GM12872 (cell line): ENCODE results near the gene PIGQ.

Experiments
- TF ChIP-seq, protein P1 (sequence below): IDR thresholded peaks from 3 replicates; pipeline ENCODE4 v1.5.1; 2011; ENCODE audit warnings: low read depth, mild to moderate bottlenecking, low read length, moderate library complexity; ENCODE audit not compliant: insufficient read depth

Gene PIGQ

DNA sequence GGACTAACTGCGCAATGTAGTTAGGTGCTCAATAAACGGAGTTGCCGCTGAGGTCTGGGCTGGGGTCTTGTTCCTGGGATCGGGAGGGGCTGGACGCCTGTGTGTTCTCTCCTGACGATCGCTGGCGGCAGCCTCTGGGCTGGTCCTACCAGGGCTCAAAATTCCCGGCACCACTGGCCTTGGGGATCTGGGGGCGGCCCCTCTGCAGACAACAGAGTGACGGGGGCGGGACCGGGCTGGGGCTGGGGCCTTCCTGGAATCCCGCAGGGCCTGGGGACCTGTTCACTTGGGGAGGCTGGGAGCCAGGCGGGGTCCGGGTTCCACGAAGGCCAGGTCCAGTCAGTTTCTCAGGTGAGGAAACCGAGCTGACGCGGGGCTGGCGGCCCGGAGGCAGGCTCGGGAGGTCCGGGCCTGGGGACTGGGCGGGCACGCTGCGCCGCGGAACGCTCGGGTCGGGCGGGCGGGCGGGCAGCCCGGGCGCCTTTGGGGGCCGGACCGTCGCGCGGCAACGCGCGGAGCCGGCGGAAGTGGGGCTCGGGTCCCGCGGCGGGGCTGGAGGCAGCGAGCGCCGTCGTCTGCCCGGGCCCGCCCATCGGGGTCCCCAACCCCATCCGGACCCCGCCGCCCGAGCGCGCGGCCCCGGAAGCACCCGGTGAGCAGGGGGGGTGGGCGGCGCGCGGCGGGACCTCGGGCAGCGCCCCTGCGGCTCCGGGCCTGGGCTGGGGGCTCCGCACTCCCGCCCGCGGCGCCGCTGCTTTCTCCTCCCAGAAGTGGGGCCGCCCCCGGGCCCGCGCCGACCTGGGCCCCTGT is at the start of gene PIGQ:
PIGQ (plus strand) TSS at position 524 of the 810 bp plus-strand sequence. CDS start 4,107 bp downstream, outside the sequence.
- TF ChIP-seq, protein P1, sequence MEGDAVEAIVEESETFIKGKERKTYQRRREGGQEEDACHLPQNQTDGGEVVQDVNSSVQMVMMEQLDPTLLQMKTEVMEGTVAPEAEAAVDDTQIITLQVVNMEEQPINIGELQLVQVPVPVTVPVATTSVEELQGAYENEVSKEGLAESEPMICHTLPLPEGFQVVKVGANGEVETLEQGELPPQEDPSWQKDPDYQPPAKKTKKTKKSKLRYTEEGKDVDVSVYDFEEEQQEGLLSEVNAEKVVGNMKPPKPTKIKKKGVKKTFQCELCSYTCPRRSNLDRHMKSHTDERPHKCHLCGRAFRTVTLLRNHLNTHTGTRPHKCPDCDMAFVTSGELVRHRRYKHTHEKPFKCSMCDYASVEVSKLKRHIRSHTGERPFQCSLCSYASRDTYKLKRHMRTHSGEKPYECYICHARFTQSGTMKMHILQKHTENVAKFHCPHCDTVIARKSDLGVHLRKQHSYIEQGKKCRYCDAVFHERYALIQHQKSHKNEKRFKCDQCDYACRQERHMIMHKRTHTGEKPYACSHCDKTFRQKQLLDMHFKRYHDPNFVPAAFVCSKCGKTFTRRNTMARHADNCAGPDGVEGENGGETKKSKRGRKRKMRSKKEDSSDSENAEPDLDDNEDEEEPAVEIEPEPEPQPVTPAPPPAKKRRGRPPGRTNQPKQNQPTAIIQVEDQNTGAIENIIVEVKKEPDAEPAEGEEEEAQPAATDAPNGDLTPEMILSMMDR, result no peak

DNA sequence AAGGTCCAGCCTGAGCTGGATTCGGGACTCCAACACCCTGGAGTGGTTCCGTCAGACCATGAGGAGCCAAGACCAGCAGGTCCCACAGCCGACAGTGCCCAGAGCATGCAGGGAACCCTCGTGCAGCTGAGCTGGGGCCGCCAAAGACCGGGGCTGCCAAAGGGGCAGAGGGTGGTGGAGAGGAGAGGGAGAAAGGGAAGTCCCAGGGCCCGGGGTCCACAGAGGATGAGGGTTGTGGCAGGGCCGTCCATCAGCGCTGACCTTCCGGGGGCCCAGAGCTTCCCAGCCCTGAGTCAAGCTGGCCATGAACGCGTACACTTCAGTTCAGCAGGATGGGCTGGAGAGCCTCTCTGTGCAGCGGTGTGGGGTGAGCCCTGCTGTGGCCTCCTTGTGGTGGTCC is 48.9 kb upstream of the PIGQ start:
- TF ChIP-seq, protein P1, result no peak

DNA sequence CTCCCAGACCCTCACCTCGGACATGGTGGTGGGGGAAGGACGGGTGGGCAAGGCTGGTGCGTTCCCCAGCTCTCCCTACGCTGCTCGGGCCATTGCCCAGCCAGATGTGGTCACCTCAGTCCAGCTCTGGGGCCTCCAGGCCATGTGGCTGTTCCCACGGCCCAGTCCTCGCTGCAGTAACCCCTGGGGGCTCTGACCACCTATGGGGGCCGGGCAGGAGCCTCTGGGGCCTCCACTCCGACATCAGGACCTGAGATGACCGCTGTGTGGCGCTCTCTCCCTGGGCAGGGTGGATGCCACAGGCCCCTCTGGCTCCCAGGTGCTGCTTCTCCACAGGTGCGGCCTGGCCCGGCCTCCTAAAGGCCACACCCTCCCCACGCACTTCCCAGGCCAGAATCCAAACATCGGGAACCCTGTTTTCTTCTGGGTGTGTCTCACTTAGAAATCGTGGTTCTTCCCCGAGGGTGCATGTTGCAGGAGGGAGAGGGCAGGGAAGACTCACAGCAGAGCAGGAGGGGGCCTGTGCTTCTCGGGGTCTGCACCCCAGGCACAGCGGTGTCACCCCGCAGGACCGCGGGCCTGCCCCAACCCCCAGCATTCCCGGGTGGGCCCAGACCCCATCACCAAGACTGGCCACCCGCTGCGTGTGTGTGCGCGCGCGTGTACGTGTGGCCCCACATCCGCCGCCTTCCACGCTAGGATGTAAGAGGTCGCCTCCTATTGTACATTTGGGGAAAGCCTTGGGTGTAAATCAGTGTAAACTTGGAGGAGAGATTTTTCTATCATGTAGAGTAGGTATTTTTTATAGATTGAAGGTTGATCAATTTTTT is 48.2 kb upstream of the PIGQ start:
- TF ChIP-seq, protein P1, result no peak

DNA sequence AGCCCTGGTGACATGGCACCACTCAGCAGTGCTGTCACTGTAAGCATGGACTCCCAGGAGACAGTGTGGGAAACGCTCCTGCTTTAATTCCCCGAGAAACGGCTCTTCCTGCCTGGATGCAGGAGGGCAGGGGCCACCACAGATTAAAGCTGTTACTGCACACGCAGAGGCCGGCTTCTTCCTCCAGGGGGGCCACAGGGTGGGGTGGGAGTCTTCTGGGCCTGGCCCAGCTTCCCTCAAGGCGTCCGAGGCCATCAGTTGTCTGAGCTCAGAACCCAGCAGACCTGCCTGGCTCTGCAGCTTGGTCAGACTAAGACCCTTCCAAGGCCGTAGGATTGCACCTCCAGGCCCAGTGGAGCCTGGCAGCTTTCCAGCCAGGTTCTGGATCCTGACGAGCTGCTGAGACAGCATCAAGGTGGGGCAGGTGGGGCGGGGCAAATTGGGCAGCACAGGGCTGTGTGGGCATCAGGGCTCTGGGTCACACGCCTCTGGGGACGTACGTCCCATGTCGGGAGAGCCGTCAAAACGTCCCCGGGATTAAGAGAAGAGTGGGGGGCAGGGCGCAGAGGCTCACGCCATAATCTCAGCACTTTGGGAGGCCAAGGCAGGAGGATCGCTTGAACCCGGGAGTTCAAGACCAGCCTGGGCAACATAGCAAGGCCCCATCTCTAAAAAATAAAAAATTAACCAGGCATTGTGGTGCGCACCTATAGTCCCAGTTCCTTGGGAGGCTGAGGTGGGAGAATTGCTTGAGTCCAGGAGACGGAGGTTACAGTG is 47.3 kb upstream of the PIGQ start:
- TF ChIP-seq, protein P1, result no peak

DNA sequence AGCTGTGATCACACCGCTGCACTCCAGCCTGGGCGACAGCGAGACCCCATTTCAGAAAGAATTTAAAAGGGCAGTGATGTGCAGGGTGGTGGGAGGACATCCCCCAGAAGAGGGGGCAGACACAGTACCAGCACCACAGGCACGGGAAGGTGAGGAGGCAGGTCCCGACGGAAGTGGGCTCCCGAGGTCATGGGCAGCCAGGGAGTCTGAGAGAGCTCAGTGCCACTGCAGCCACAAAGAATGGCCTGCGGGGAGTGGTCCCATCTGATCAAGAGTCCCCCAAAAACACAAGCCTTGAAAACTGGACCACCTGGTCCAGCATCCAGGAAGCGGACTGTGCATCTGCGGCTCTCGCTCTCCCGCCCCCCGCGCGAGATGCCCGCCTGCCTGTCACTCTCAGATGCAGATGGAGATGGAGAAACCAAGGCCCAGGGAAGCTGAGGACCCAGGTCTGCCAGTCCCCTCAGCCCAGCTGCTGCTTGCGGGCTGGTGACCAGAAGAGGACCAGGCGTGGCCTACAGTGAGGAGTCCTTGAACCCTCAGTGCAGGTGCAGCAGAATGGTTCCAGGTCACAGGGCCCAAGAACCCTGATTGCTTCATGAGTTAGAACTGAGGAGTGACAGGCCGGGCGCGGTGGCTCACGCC is 46.5 kb upstream of the PIGQ start:
- TF ChIP-seq, protein P1, result no peak

DNA sequence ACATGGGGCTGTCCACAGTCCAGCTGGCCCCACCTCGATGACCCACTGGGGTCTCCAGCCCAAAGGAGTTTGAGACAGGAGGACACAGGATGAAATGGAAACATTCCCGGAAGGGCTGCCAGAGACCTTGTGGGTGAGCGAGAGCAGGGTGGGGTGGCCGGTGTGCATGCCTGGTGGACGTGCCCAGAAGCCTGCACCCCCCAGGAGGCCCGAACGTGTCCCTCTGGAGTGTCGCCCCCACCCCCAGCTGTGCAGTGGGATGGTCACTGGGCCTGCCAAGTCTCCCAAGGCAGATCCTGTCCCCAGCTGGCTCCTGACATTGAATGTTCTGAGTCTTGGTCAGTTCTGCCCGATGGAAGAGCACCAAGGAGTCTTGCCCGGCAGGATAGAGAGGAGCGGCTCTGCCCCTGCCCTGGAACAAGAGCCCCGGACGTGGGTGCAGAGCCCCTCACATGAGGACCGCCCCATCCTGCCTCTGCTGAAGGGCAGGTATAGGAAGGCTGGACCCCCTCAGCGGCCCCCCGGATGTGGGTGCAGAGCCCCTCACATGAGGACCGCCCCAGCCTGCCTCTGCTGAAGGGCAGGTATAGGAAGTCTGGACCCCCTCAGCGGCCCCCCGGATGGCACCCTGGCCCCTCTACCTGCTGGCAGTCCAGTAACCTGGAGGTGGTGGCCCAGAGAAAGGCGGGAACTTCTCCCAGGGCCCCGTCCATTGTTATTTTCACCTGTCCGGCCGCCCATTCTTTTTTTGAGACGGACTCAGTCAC is 45.3 kb upstream of the PIGQ start:
- TF ChIP-seq, protein P1, result no peak
